IPS DF 4.7 (cell line): ENCODE measurements around the gene SKA1.
"Not testable (repeated sequence)": the region's sequence is repeated elsewhere in the genome, so short reads cannot be mapped to it uniquely, and the experiment has no call there.

Source experiments
- DNase-seq: peaks from one replicate; pipeline ENCODE4 v3.0.0-alpha.2; 2013; ENCODE audit warnings: low spot score; ENCODE audit errors: extremely low read depth

SKA1 gene

GRCh38 chr18:50395093-50395492 is 20.2 kb downstream of the SKA1 start:
- DNase-seq = no peak

GRCh38 chr18:50396005-50396660 is 21.3 kb downstream of the SKA1 start:
- no peak for DNase-seq

GRCh38 chr18:50397023-50397422 is 22.2 kb downstream of the SKA1 start:
- no peak for DNase-seq

GRCh38 chr18:50398099-50398498 is 23.3 kb downstream of the SKA1 start:
- DNase-seq = no peak

- no peak for DNase-seq
Observed at GRCh38 chr18:50398947-50399346, 24.1 kb downstream of the SKA1 start.

- DNase-seq = no peak
Observed at GRCh38 chr18:50399582-50399981, 24.7 kb downstream of the SKA1 start.

GRCh38 chr18:50400438-50400837 is 25.6 kb downstream of the SKA1 start:
- not testable (repeated sequence) for DNase-seq

- DNase-seq = no peak
Observed at GRCh38 chr18:50401295-50401694, 26.4 kb downstream of the SKA1 start.

GRCh38 chr18:50401888-50402287 is 27.0 kb downstream of the SKA1 start:
- no peak for DNase-seq

- DNase-seq = not testable (repeated sequence)
Observed at GRCh38 chr18:50404752-50405581, 30.1 kb downstream of the SKA1 start.

- no peak for DNase-seq
Observed at GRCh38 chr18:50405582-50406271, 30.9 kb downstream of the SKA1 start.

- no peak for DNase-seq
Observed at GRCh38 chr18:50409236-50409635, 34.4 kb downstream of the SKA1 start.

- DNase-seq = no peak
Observed at GRCh38 chr18:50410008-50410407, 35.2 kb downstream of the SKA1 start.

- no peak for DNase-seq
Observed at GRCh38 chr18:50410894-50411293, 36.0 kb downstream of the SKA1 start.

- DNase-seq = not testable (repeated sequence)
Observed at GRCh38 chr18:50416832-50417231, 42.0 kb downstream of the SKA1 start.

GRCh38 chr18:50417705-50418104 is 42.9 kb downstream of the SKA1 start:
- DNase-seq = not testable (repeated sequence)

- DNase-seq = no peak
Observed at GRCh38 chr18:50418650-50419049, 43.8 kb downstream of the SKA1 start.

GRCh38 chr18:50422286-50422898 is 47.5 kb downstream of the SKA1 start:
- DNase-seq = no peak

GRCh38 chr18:50424877-50425690 is 50.2 kb downstream of the SKA1 start:
- DNase-seq = no peak

- no peak for DNase-seq
Observed at GRCh38 chr18:50427896-50428295, 53.0 kb downstream of the SKA1 start.
